ENCODE data around the gene GP2. TPM values are rescaled to one million over a fixed set of nuclear protein-coding genes. Genes with fewer than 3 reads are reported as not detected.

GP2 gene
- polyA plus RNA-seq, 1 of the 3 experiments (the other 2 are of a cell fraction): not detected

- H4K20me1 ChIP-seq (ENCODE audit: insufficient read depth): no peaks in the 10 kb centered on the region
- 9% methylated on average over 3 of the region's 3 CpGs for WGBS (ENCODE audit: low lambda C conversion rate)
- TF ChIP-seq NRF1 (IDR thresholded peaks at IDR 0.05; ENCODE audit: low read depth, low read length): no peak
- no peak for TF ChIP-seq CTCF (IDR thresholded peaks at IDR 0.05)
- no peak for TF ChIP-seq YY1 (IDR thresholded peaks at IDR 0.05; ENCODE audit: low read depth)
- TF ChIP-seq, protein P1, sequence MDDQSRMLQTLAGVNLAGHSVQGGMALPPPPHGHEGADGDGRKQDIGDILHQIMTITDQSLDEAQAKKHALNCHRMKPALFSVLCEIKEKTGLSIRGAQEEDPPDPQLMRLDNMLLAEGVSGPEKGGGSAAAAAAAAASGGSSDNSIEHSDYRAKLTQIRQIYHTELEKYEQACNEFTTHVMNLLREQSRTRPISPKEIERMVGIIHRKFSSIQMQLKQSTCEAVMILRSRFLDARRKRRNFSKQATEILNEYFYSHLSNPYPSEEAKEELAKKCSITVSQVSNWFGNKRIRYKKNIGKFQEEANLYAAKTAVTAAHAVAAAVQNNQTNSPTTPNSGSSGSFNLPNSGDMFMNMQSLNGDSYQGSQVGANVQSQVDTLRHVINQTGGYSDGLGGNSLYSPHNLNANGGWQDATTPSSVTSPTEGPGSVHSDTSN (IDR thresholded peaks at IDR 0.05): no peak
- TF ChIP-seq NFIC (IDR thresholded peaks at IDR 0.05; ENCODE audit: borderline replicate concordance): no peak
- no peak for TF ChIP-seq ELF1 (IDR thresholded peaks at IDR 0.05)
- TF ChIP-seq MEF2A (IDR thresholded peaks at IDR 0.05; ENCODE audit: borderline replicate concordance, low read depth): no peak
- no peak for TF ChIP-seq RFX5 (IDR thresholded peaks at IDR 0.05; ENCODE audit: low read length)
- TF ChIP-seq, protein P2, sequence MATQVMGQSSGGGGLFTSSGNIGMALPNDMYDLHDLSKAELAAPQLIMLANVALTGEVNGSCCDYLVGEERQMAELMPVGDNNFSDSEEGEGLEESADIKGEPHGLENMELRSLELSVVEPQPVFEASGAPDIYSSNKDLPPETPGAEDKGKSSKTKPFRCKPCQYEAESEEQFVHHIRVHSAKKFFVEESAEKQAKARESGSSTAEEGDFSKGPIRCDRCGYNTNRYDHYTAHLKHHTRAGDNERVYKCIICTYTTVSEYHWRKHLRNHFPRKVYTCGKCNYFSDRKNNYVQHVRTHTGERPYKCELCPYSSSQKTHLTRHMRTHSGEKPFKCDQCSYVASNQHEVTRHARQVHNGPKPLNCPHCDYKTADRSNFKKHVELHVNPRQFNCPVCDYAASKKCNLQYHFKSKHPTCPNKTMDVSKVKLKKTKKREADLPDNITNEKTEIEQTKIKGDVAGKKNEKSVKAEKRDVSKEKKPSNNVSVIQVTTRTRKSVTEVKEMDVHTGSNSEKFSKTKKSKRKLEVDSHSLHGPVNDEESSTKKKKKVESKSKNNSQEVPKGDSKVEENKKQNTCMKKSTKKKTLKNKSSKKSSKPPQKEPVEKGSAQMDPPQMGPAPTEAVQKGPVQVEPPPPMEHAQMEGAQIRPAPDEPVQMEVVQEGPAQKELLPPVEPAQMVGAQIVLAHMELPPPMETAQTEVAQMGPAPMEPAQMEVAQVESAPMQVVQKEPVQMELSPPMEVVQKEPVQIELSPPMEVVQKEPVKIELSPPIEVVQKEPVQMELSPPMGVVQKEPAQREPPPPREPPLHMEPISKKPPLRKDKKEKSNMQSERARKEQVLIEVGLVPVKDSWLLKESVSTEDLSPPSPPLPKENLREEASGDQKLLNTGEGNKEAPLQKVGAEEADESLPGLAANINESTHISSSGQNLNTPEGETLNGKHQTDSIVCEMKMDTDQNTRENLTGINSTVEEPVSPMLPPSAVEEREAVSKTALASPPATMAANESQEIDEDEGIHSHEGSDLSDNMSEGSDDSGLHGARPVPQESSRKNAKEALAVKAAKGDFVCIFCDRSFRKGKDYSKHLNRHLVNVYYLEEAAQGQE (IDR thresholded peaks at IDR 0.05; ENCODE audit: low read depth, low read length): no peak
- no peak for TF ChIP-seq POLR2AphosphoS5 (IDR thresholded peaks at IDR 0.05; ENCODE audit: low read depth, low read length)
- H3K4me1 ChIP-seq (ENCODE audit: control insufficient read depth in 1 of 2, insufficient read depth in 2 of 2, low read depth in 1 of 2, low read length in 1 of 2): no peaks in the 10 kb centered on the region
- H3K79me2 ChIP-seq (ENCODE audit: insufficient read depth): no peaks in the 10 kb centered on the region
- H3F3A ChIP-seq (replicated peaks; ENCODE audit: insufficient read depth): no peaks in the 10 kb centered on the region
- no peak overlapping the region for H3K4me2 ChIP-seq
- H3K4me3 ChIP-seq (ENCODE audit: low read depth in 2 of 2, low read length in 1 of 2): no peak overlapping the region
- ChIA-PET CTCF (interaction anchor here (1.8 to 4.3 kb wide), 2 partner anchors 19 to 22 kb away, joined by 5 to 18 read pairs; no protein-coding TSS in a partner anchor), POLR2A (no interaction called here)
- peaks cover 6% of the 10 kb centered on the region; the same call in 1 of the 2 replicates for H3K27me3 ChIP-seq (ENCODE audit: insufficient read depth)
- no peak overlapping the region for H3K9ac ChIP-seq
- no peak overlapping the region for H3K27ac ChIP-seq (ENCODE audit: low read depth in 2 of 2, low read length in 1 of 2)
- no peaks in the 10 kb centered on the region for H3K36me3 ChIP-seq (replicated peaks in 1 of 2; ENCODE audit: control insufficient read depth in 1 of 2, insufficient read depth in 2 of 2, low read length in 1 of 2)
- no peaks in the 10 kb centered on the region for H3K9me3 ChIP-seq
- H2AFZ ChIP-seq (ENCODE audit: low read depth): no peak overlapping the region
- no peak for DNase-seq
- H3K9me2 ChIP-seq: no peaks in the 10 kb centered on the region
Measured at GRCh38 chr16:20364051-20364450, 36.7 kb upstream of the GP2 start.

- Histone ChIP-seq H3K27me3 (ENCODE audit: insufficient read depth) (peaks cover 6% of the 10 kb centered on the region; the same call in 1 of the 2 replicates), H3F3A (replicated peaks; ENCODE audit: insufficient read depth) (no peaks in the 10 kb centered on the region), H3K9me2 (no peaks in the 10 kb centered on the region), H3K27ac (ENCODE audit: low read depth in 2 of 2, low read length in 1 of 2) (no peak overlapping the region), H3K4me3 (ENCODE audit: low read depth in 2 of 2, low read length in 1 of 2) (no peak overlapping the region), H3K9ac (no peak overlapping the region), H3K4me2 (no peak overlapping the region), H3K4me1 (ENCODE audit: control insufficient read depth in 1 of 2, insufficient read depth in 2 of 2, low read depth in 1 of 2, low read length in 1 of 2) (no peaks in the 10 kb centered on the region), H2AFZ (ENCODE audit: low read depth) (no peak overlapping the region), H3K9me3 (no peaks in the 10 kb centered on the region), H4K20me1 (ENCODE audit: insufficient read depth) (no peaks in the 10 kb centered on the region), H3K79me2 (ENCODE audit: insufficient read depth) (no peaks in the 10 kb centered on the region), H3K36me3 (replicated peaks in 1 of 2; ENCODE audit: control insufficient read depth in 1 of 2, insufficient read depth in 2 of 2, low read length in 1 of 2) (no peaks in the 10 kb centered on the region)
- DNase-seq: no peak
- 21% methylated on average over 2 of the region's 2 CpGs for WGBS (ENCODE audit: low lambda C conversion rate)
- CTCF ChIA-PET: interaction anchor here (1.1 to 4.3 kb wide), 4 partner anchors 20 to 62 kb away, joined by 3 to 18 read pairs (median 6); no protein-coding TSS in a partner anchor
- TF ChIP-seq RCOR1 (IDR thresholded peaks at IDR 0.05; ENCODE audit: low read length) (no peak), POLR2AphosphoS5 (IDR thresholded peaks at IDR 0.05; ENCODE audit: low read depth, low read length) (no peak), YY1 (IDR thresholded peaks at IDR 0.05; ENCODE audit: low read depth) (no peak), USF2 (IDR thresholded peaks at IDR 0.05; ENCODE audit: borderline replicate concordance, low read depth, low read length) (no peak), CTCF (IDR thresholded peaks at IDR 0.05) (no peak)
- POLR2A ChIA-PET: no interaction called here
Measured at GRCh38 chr16:20363191-20363590, 35.9 kb upstream of the GP2 start.

Data from SK-N-SH (cell line).